ENCODE results near the gene PRKCI. TPM values are rescaled to one million over a fixed set of nuclear protein-coding genes. Genes with fewer than 3 reads are reported as not detected.
"Not testable (repeated sequence)": the region's sequence is repeated elsewhere in the genome, so short reads cannot be mapped to it uniquely, and the experiment has no call there.

Gene PRKCI
- polyA plus RNA-seq, 1 experiment = 15.1 TPM

- ChIA-PET POLR2A (no interaction called here), CTCF (interaction anchor here (0.6 to 1.1 kb wide), 2 partner anchors 10 to 102 kb away, joined by 3 to 6 read pairs; no protein-coding TSS in a partner anchor)
- Histone ChIP-seq H3K36me3 (ENCODE audit: control insufficient read depth, insufficient read depth, low read length) (peaks cover 3% of the 10 kb centered on the region; the same call in 1 of the 2 replicates), H3K4me3 (ENCODE audit: low read depth, low read length) (no peak overlapping the region), H3K27me3 (ENCODE audit: control insufficient read depth, insufficient read depth, low read length) (no peaks in the 10 kb centered on the region)
- DNase-seq (ENCODE audit: low read depth) = no peak
- TF ChIP-seq CTCF (IDR thresholded peaks at IDR 0.05; ENCODE audit: insufficient read depth, low read depth, low read length) = no peak
Observed at GRCh38 chr3:170274641-170275040, 52.4 kb downstream of the PRKCI start.

- ChIA-PET CTCF (no interaction called here), POLR2A (no interaction called here)
- H3K4me3 ChIP-seq (ENCODE audit: low read depth, low read length) = no peak overlapping the region
- H3K36me3 ChIP-seq (ENCODE audit: control insufficient read depth, insufficient read depth, low read length) = peaks cover 3% of the 10 kb centered on the region; the same call in 1 of the 2 replicates
- no peak for TF ChIP-seq CTCF (IDR thresholded peaks at IDR 0.05; ENCODE audit: insufficient read depth, low read depth, low read length)
- no peaks in the 10 kb centered on the region for H3K27me3 ChIP-seq (ENCODE audit: control insufficient read depth, insufficient read depth, low read length)
- no peak for DNase-seq (ENCODE audit: low read depth)
Observed at GRCh38 chr3:170275832-170276231, 53.6 kb downstream of the PRKCI start.

GRCh38 chr3:170277311-170277710 is 55.1 kb downstream of the PRKCI start:
- H3K27me3 ChIP-seq (ENCODE audit: control insufficient read depth, insufficient read depth, low read length); H3K36me3 ChIP-seq (ENCODE audit: control insufficient read depth, insufficient read depth, low read length); H3K4me3 ChIP-seq (ENCODE audit: low read depth, low read length); POLR2A ChIA-PET; DNase-seq (ENCODE audit: low read depth): not testable (repeated sequence)
- CTCF ChIA-PET = interaction anchor here (0.8 kb wide), 1 partner anchor 24 kb away, joined by 3 read pairs; no protein-coding TSS in a partner anchor

DNA sequence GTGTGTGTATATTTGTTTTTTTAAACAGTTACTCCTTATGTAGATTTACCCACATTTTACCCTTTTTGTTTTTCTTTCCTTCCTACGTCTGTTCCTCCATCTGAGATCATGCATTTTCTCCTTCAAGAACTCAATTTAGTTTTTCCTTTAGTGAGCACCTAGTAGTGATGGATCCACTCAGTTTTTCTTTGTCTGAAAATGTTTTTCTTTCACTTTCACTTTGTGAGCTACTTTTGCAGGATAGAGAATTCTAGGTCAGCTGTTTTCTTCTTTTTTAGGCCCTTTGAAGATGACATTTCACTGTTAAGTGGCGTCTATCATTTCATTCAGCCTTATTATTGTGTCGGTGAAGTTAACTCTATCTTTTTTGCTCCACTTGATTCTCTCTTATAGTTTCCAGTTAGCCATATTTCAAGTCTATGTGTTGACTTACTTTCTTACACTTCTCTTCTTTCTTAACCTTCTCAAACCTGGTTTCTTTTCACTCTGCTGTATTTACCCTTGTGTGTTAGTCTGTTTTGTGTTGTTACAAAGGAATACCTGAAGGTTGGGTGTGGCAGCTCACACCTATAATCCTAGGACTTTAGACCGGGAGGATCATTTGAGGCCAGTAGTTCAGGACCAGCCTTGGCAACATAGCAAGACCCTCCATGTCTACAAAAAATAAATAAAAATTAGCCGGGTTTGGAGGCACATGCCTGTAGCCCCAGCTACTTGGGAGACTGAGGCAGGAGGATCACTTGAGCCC is 55.8 kb downstream of the PRKCI start:
- TF ChIP-seq CTCF (IDR thresholded peaks at IDR 0.05; ENCODE audit: insufficient read depth, low read depth, low read length) = no peak
- DNase-seq (ENCODE audit: low read depth) = no peak
- Histone ChIP-seq H3K36me3 (ENCODE audit: control insufficient read depth, insufficient read depth, low read length) (peaks cover 3% of the 10 kb centered on the region; the same call in 1 of the 2 replicates), H3K27me3 (ENCODE audit: control insufficient read depth, insufficient read depth, low read length) (no peaks in the 10 kb centered on the region), H3K4me3 (ENCODE audit: low read depth, low read length) (no peak overlapping the region)
- CTCF ChIA-PET = interaction anchor here (0.6 to 0.8 kb wide), 2 partner anchors 14 to 23 kb away, joined by 3 read pairs; no protein-coding TSS in a partner anchor
- POLR2A ChIA-PET = no interaction called here

DNA sequence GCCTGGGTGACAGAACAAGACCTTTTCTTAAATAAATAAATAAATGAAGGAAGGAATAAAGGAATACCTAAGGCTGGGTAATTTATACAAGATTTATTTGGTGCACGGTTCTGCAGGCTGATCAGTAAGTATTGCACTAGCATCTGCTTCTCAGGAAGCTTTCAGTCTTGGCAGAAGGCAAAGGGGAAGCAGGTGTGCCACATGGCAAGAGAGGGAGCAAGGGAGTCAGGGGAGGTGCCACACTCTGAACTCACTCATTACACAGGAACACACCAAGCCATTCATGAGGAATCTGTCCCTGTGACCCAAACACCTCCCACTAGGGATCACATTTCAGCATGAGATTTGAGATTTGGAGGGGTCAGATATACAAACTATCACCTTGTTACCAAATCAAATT is 56.4 kb downstream of the PRKCI start:
- Histone ChIP-seq H3K27me3 (ENCODE audit: control insufficient read depth, insufficient read depth, low read length) (no peaks in the 10 kb centered on the region), H3K36me3 (ENCODE audit: control insufficient read depth, insufficient read depth, low read length) (peaks cover 3% of the 10 kb centered on the region; the same call in 1 of the 2 replicates), H3K4me3 (ENCODE audit: low read depth, low read length) (no peak overlapping the region)
- ChIA-PET POLR2A (no interaction called here), CTCF (no interaction called here)
- no peak for DNase-seq (ENCODE audit: low read depth)
- TF ChIP-seq CTCF (IDR thresholded peaks at IDR 0.05; ENCODE audit: insufficient read depth, low read depth, low read length) = no peak
